Keratinocyte (primary cell): ENCODE results near the gene NEK6.

Experiments used
- EZH2 ChIP-seq: IDR thresholded peaks from one replicate; pipeline ENCODE4 v1.6.1; 2012; ENCODE audit warnings: inconsistent platforms, mild to moderate bottlenecking, low read length, moderate library complexity
- TF ChIP-seq, protein P1 (sequence below), 3 experiments: IDR thresholded peaks in 1 of 3; conservative IDR thresholded peaks in 1 of 3; optimal IDR thresholded peaks in 1 of 3; 2 replicates in 2 of 3; 3 replicates in 1 of 3; pipeline versions ENCODE3 to v1.5.1; 2011; ENCODE audit warnings: low read length in 3 of 3, mild to moderate bottlenecking in 3 of 3, moderate library complexity in 2 of 3, control low read depth in 1 of 3, inconsistent platforms in 1 of 3; ENCODE audit not compliant: insufficient read depth in 2 of 3; ENCODE audit errors: extremely low read depth in 1 of 3

DNA sequence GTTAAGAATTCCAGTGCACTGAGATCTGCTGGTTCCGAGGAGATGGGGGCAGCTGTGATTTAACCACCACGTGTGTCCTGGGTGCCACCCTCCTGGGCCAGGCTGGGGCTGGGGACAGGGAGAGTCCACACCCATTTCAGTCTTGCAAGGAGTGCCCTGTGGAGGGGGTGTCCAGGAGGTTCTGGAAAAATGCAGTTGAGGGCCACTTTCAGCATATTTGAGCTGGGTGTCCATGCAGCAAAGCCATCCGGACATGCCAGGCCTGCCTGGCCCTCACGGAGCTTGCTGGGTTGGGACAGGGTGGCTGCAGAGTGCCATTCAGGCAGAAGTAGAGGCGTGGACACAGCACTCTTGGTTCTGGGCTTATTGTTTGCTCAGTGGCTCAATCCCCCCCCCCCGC lies 68.1 kb downstream of the NEK6 start:
- TF ChIP-seq, protein P1, sequence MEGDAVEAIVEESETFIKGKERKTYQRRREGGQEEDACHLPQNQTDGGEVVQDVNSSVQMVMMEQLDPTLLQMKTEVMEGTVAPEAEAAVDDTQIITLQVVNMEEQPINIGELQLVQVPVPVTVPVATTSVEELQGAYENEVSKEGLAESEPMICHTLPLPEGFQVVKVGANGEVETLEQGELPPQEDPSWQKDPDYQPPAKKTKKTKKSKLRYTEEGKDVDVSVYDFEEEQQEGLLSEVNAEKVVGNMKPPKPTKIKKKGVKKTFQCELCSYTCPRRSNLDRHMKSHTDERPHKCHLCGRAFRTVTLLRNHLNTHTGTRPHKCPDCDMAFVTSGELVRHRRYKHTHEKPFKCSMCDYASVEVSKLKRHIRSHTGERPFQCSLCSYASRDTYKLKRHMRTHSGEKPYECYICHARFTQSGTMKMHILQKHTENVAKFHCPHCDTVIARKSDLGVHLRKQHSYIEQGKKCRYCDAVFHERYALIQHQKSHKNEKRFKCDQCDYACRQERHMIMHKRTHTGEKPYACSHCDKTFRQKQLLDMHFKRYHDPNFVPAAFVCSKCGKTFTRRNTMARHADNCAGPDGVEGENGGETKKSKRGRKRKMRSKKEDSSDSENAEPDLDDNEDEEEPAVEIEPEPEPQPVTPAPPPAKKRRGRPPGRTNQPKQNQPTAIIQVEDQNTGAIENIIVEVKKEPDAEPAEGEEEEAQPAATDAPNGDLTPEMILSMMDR (optimal IDR thresholded peaks at IDR 0.05 in 1 of 3, IDR thresholded peaks at IDR 0.05 in 1 of 3, conservative IDR thresholded peaks at IDR 0.05 in 1 of 3; ENCODE audit: extremely low read depth in 1 of 3, insufficient read depth in 2 of 3, low read length in 3 of 3): no peak
- no peak for TF ChIP-seq EZH2
